Epidermal melanocyte (primary cell): ENCODE results near the gene RCL1.
A peak's percentile ranks its signal among the peaks of the same experiment; 100 is the strongest.
"Not testable (repeated sequence)": the region's sequence is repeated elsewhere in the genome, so short reads cannot be mapped to it uniquely, and the experiment has no call there.

ENCODE experiments used
- DNase-seq: peaks from one replicate; pipeline ENCODE4 v3.0.0; 2011; ENCODE audit warnings: low spot score; ENCODE audit not compliant: insufficient read length

The RCL1 gene

GRCh38 chr9:4781408-4781807 is 11.3 kb upstream of the RCL1 start:
- no peak for DNase-seq

GRCh38 chr9:4783191-4783590 is 9.6 kb upstream of the RCL1 start:
- DNase-seq, result not testable (repeated sequence)

GRCh38 chr9:4784403-4784802 is 8.3 kb upstream of the RCL1 start:
- no peak for DNase-seq

- no peak for DNase-seq
Observed at GRCh38 chr9:4786599-4786998, 6.1 kb upstream of the RCL1 start.

GRCh38 chr9:4787876-4788275 is 4.9 kb upstream of the RCL1 start:
- no peak for DNase-seq

- DNase-seq, result no peak
Observed at GRCh38 chr9:4788703-4789102, 4.0 kb upstream of the RCL1 start.

GRCh38 chr9:4792054-4792571 is 631 bp upstream of the RCL1 start:
- no peak for DNase-seq

- no peak for DNase-seq
Observed at GRCh38 chr9:4793459-4794395, 983 bp downstream of the RCL1 start.

GRCh38 chr9:4794691-4795090 is 1.9 kb downstream of the RCL1 start:
- no peak for DNase-seq

GRCh38 chr9:4795108-4795507 is 2.4 kb downstream of the RCL1 start:
- DNase-seq, result not testable (repeated sequence)

- no peak for DNase-seq
Observed at GRCh38 chr9:4796530-4796929, 3.8 kb downstream of the RCL1 start.

- peak; percentile 37 for DNase-seq
Observed at GRCh38 chr9:4796988-4797853, 4.5 kb downstream of the RCL1 start.

GRCh38 chr9:4797854-4798150 is 5.1 kb downstream of the RCL1 start:
- no peak for DNase-seq

- no peak for DNase-seq
Observed at GRCh38 chr9:4798281-4799032, 5.7 kb downstream of the RCL1 start.

- no peak for DNase-seq
Observed at GRCh38 chr9:4799033-4799430, 6.3 kb downstream of the RCL1 start.

- DNase-seq, result no peak
Observed at GRCh38 chr9:4799775-4800174, 7.0 kb downstream of the RCL1 start.

GRCh38 chr9:4801156-4801555 is 8.4 kb downstream of the RCL1 start:
- no peak for DNase-seq

GRCh38 chr9:4803670-4804530 is 11.2 kb downstream of the RCL1 start:
- DNase-seq, result no peak

- no peak for DNase-seq
Observed at GRCh38 chr9:4804531-4805016, 11.8 kb downstream of the RCL1 start.

- DNase-seq, result no peak
Observed at GRCh38 chr9:4805191-4805918, 12.6 kb downstream of the RCL1 start.
